SK-N-SH treated with all-trans-retinoic acid at 6 μM for 48 hours (cell line): ENCODE measurements around the gene ARF3.

ENCODE experiments used
- ATAC-seq: fragments of 200-7000 bp; cut with Tn5 transposase; 3 replicates; pipeline ENCODE4 v1.9.1; 2020; ENCODE audit warnings: mild to moderate bottlenecking, moderate library complexity
- ARNTL ChIP-seq: fragments of 450-650 bp; formaldehyde crosslinking; IDR thresholded peaks from 2 replicates; pipeline ENCODE4 v1.5.0; 2020; ENCODE audit warnings: low read depth, mild to moderate bottlenecking, moderate library complexity, borderline replicate concordance
- BACH2 ChIP-seq: fragments of 250-450 bp; sonication (Bioruptor Pico); IDR thresholded peaks from 2 replicates; pipeline ENCODE4 v1.9.0; 2021; ENCODE audit warnings: mild to moderate bottlenecking, borderline replicate concordance
- CREB5 ChIP-seq: fragments of 250-450 bp; sonication (Bioruptor Pico); IDR thresholded peaks from 2 replicates; pipeline ENCODE4 v1.5.1; 2020; ENCODE audit warnings: low read depth, mild to moderate bottlenecking, moderate library complexity
- CSDC2 ChIP-seq: fragments of 250-450 bp; sonication (Bioruptor Pico); IDR thresholded peaks from 2 replicates; pipeline ENCODE4 v1.5.0; 2020; ENCODE audit warnings: mild to moderate bottlenecking, moderate library complexity
- CSRNP3 ChIP-seq: fragments of 250-450 bp; sonication (Bioruptor Pico); IDR thresholded peaks from 2 replicates; pipeline ENCODE4 v1.5.1; 2021; ENCODE audit warnings: mild to moderate bottlenecking, moderate library complexity
- ESRRG ChIP-seq: fragments of 250-450 bp; sonication (Bioruptor Pico); IDR thresholded peaks from 2 replicates; pipeline ENCODE4 v1.6.1; 2021; ENCODE audit warnings: mild to moderate bottlenecking
- ISL1 ChIP-seq: fragments of 250-450 bp; sonication (Bioruptor Pico); IDR thresholded peaks from 2 replicates; pipeline ENCODE4 v2.1.2; 2022; ENCODE audit warnings: mild to moderate bottlenecking, moderate library complexity
- OSR1 ChIP-seq: fragments of 250-450 bp; sonication (Bioruptor Pico); IDR thresholded peaks from 2 replicates; pipeline ENCODE4 v1.8.0; 2022; ENCODE audit warnings: moderate library complexity, mild to moderate bottlenecking, inconsistent platforms
- PPARA ChIP-seq: fragments of 250-450 bp; sonication (Bioruptor Pico); IDR thresholded peaks from 2 replicates; pipeline ENCODE4 v1.5.0; 2020; ENCODE audit warnings: mild to moderate bottlenecking, borderline replicate concordance
- RARB ChIP-seq: fragments of 250-450 bp; sonication (Bioruptor Pico); IDR thresholded peaks from 2 replicates; pipeline ENCODE4 v1.8.0; 2021; ENCODE audit warnings: mild to moderate bottlenecking, moderate library complexity
- SNAI2 ChIP-seq: fragments of 250-450 bp; sonication (Bioruptor Pico); IDR thresholded peaks from 2 replicates; pipeline ENCODE4 v1.5.0; 2020; ENCODE audit warnings: mild to moderate bottlenecking, moderate library complexity
- TCF4 ChIP-seq: fragments of 250-450 bp; sonication (Bioruptor Pico); IDR thresholded peaks from 2 replicates; pipeline ENCODE4 v1.8.0; 2021; ENCODE audit warnings: mild to moderate bottlenecking, moderate library complexity, borderline replicate concordance
- TOX ChIP-seq: fragments of 250-450 bp; sonication (Bioruptor Pico); IDR thresholded peaks from 2 replicates; pipeline ENCODE4 v1.8.0; 2021; ENCODE audit warnings: mild to moderate bottlenecking, moderate library complexity, borderline replicate concordance
- ZC3H10 ChIP-seq: fragments of 250-450 bp; sonication (Bioruptor Pico); IDR thresholded peaks from 2 replicates; pipeline ENCODE4 v1.5.1; 2021; ENCODE audit warnings: mild to moderate bottlenecking, moderate library complexity
- ZFP3 ChIP-seq: fragments of 250-450 bp; sonication (Bioruptor Pico); IDR thresholded peaks from 2 replicates; pipeline ENCODE4 v1.5.0; 2020; ENCODE audit warnings: mild to moderate bottlenecking, moderate library complexity
- ZFP30 ChIP-seq: fragments of 450-650 bp; formaldehyde crosslinking; IDR thresholded peaks from 2 replicates; pipeline ENCODE4 v1.5.0; 2022; ENCODE audit warnings: mild to moderate bottlenecking, moderate library complexity
- ZNF70 ChIP-seq: fragments of 450-650 bp; formaldehyde crosslinking; IDR thresholded peaks from 2 replicates; pipeline ENCODE4 v1.5.0; 2020; ENCODE audit warnings: mild to moderate bottlenecking, moderate library complexity
- ZNF8 ChIP-seq: fragments of 450-650 bp; formaldehyde crosslinking; IDR thresholded peaks from 2 replicates; pipeline ENCODE4 v1.5.0; 2020; ENCODE audit warnings: mild to moderate bottlenecking, moderate library complexity
- TF ChIP-seq, protein P1 (sequence below): fragments of 250-450 bp; sonication (Bioruptor Pico); IDR thresholded peaks from 2 replicates; pipeline ENCODE4 v1.8.0; 2020; ENCODE audit warnings: mild to moderate bottlenecking, moderate library complexity, borderline replicate concordance
- TF ChIP-seq, protein P2 (sequence below): fragments of 250-450 bp; sonication (Bioruptor Pico); IDR thresholded peaks from 2 replicates; pipeline ENCODE4 v1.5.0; 2020; ENCODE audit warnings: mild to moderate bottlenecking, moderate library complexity

Gene ARF3

DNA sequence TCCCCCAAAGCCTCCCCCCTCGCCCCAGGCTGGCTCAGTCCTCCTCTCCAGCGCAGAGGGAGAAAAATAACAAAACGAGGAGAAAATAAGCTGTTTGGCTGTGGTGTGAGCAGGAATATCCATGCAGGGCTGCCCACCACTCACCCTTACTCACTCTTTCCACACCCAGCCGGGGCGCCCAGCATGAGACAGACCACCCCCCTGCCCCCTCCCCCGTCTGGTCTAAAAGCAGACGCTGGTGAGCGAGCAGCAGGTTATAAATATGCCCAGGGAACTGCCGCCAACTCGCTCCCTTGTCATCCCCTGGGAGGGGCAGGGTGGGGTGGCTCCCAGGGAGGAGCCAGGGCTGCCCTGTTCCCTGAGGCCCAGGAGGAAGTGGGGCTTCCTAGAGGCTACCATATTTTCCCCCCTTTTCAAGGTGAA is 28.2 kb upstream of the ARF3 start:
- TF ChIP-seq, protein P1, sequence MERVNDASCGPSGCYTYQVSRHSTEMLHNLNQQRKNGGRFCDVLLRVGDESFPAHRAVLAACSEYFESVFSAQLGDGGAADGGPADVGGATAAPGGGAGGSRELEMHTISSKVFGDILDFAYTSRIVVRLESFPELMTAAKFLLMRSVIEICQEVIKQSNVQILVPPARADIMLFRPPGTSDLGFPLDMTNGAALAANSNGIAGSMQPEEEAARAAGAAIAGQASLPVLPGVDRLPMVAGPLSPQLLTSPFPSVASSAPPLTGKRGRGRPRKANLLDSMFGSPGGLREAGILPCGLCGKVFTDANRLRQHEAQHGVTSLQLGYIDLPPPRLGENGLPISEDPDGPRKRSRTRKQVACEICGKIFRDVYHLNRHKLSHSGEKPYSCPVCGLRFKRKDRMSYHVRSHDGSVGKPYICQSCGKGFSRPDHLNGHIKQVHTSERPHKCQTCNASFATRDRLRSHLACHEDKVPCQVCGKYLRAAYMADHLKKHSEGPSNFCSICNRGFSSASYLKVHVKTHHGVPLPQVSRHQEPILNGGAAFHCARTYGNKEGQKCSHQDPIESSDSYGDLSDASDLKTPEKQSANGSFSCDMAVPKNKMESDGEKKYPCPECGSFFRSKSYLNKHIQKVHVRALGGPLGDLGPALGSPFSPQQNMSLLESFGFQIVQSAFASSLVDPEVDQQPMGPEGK (CRISPR knock-in tag): no peak
- TF ChIP-seq, protein P2, sequence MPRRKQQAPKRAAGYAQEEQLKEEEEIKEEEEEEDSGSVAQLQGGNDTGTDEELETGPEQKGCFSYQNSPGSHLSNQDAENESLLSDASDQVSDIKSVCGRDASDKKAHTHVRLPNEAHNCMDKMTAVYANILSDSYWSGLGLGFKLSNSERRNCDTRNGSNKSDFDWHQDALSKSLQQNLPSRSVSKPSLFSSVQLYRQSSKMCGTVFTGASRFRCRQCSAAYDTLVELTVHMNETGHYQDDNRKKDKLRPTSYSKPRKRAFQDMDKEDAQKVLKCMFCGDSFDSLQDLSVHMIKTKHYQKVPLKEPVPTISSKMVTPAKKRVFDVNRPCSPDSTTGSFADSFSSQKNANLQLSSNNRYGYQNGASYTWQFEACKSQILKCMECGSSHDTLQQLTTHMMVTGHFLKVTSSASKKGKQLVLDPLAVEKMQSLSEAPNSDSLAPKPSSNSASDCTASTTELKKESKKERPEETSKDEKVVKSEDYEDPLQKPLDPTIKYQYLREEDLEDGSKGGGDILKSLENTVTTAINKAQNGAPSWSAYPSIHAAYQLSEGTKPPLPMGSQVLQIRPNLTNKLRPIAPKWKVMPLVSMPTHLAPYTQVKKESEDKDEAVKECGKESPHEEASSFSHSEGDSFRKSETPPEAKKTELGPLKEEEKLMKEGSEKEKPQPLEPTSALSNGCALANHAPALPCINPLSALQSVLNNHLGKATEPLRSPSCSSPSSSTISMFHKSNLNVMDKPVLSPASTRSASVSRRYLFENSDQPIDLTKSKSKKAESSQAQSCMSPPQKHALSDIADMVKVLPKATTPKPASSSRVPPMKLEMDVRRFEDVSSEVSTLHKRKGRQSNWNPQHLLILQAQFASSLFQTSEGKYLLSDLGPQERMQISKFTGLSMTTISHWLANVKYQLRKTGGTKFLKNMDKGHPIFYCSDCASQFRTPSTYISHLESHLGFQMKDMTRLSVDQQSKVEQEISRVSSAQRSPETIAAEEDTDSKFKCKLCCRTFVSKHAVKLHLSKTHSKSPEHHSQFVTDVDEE (CRISPR knock-in tag): no peak
- TF ChIP-seq TOX (CRISPR knock-in tag) (no peak), ZFP3 (no peak), ARNTL (CRISPR knock-in tag) (no peak), ZC3H10 (CRISPR knock-in tag) (no peak), OSR1 (CRISPR knock-in tag) (no peak), CSDC2 (CRISPR knock-in tag) (no peak), ZFP30 (CRISPR knock-in tag) (no peak), CSRNP3 (no peak)
- TF ChIP-seq, all 23 proteins: peak for 0
- ATAC-seq: no peak

DNA sequence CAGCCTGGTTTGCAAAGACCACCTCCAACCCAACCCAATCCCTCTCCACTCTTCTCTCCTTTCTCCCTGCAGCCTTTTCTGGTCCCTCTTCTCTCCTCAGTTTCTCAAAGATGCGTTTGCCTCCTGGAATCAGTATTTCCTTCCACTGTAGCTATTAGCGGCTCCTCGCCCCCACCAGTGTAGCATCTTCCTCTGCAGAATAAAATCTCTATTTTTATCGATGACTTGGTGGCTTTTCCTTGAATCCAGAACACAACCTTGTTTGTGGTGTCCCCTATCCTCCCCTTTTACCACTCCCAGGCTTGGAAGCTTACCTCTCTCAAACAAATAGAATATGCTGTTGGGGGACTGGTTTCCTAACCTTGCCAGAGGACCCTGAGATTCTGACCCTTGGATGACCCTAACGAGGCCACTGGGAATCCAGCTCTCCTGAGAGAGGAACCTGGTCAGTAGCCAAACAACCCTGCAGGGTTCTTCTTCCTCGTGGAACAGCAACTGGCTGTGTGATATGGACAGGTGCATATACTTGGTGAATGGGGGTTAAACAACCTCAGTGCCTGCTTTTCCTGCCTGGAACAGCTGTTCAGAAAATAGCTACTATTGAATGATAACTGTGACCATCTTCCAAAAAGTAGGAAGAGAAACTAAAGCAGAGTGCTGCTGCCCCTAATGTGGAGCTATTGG is 25.3 kb upstream of the ARF3 start:
- TF ChIP-seq PPARA (CRISPR knock-in tag): no peak
- TF ChIP-seq CREB5 (CRISPR knock-in tag): no peak
- TF ChIP-seq SNAI2 (CRISPR knock-in tag): no peak
- TF ChIP-seq, protein P1 (CRISPR knock-in tag): no peak
- no peak for TF ChIP-seq ARNTL (CRISPR knock-in tag)
- TF ChIP-seq TOX (CRISPR knock-in tag): no peak
- no peak for TF ChIP-seq TCF4 (CRISPR knock-in tag)
- TF ChIP-seq, all 23 proteins: peak for 0
- ATAC-seq: no peak

DNA sequence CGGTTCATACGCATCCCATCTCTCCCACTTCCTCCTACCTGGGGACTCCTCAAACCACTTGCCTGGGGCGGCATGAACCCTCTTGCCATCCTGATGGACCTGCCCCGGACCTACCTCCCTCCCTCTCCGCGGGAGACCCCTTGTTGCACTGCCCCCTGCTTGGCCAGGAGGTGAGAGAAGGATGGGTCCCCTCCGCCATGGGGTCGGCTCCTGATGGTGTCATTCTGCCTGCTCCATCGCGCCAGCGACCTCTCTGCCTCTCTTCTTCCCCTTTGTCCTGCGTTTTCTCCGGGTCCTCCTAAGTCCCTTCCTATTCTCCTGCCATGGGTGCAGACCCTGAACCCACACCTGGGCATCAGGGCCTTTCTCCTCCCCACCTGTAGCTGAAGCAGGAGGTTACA is 24.5 kb upstream of the ARF3 start:
- no peak for ATAC-seq
- TF ChIP-seq OSR1 (CRISPR knock-in tag) (no peak), ZNF70 (CRISPR knock-in tag) (no peak), PPARA (CRISPR knock-in tag) (no peak), ZFP30 (CRISPR knock-in tag) (no peak), ARNTL (CRISPR knock-in tag) (no peak), ZNF8 (CRISPR knock-in tag) (no peak), ZFP3 (no peak), ISL1 (CRISPR knock-in tag) (no peak), ESRRG (CRISPR knock-in tag) (no peak), ZC3H10 (CRISPR knock-in tag) (no peak), CSDC2 (CRISPR knock-in tag) (no peak), BACH2 (CRISPR knock-in tag) (no peak), SNAI2 (CRISPR knock-in tag) (no peak), CREB5 (CRISPR knock-in tag) (no peak), RARB (CRISPR knock-in tag) (no peak), CSRNP3 (no peak), TOX (CRISPR knock-in tag) (no peak)
- TF ChIP-seq, protein P1 (CRISPR knock-in tag): no peak
